ENCODE measurements around the gene RUNDC3A.
"Not testable (repeated sequence)": the region's sequence is repeated elsewhere in the genome, so short reads cannot be mapped to it uniquely, and the experiment has no call there.

Gene RUNDC3A

DNA sequence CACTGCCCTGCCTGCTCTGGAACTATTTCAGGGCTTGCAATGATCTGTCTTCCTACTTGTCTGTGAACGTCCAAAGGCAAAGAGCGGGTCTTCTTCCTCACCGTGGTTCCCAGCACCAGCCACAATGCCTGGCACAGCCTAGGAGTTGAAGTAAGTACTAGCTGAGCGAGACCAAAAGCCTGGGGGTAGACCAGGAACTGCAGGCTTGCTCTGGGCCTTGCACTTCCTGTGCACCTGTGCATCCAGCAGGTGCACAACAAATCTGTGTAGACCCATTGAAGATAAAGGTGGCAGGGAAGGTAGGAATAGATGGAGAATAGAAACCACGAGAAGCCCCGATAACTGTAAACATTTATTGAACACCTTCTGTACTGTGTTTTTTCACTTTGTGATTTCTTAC is 50.6 kb downstream of the RUNDC3A start:
- no peak for DNase-seq (ENCODE audit: low read depth)

DNA sequence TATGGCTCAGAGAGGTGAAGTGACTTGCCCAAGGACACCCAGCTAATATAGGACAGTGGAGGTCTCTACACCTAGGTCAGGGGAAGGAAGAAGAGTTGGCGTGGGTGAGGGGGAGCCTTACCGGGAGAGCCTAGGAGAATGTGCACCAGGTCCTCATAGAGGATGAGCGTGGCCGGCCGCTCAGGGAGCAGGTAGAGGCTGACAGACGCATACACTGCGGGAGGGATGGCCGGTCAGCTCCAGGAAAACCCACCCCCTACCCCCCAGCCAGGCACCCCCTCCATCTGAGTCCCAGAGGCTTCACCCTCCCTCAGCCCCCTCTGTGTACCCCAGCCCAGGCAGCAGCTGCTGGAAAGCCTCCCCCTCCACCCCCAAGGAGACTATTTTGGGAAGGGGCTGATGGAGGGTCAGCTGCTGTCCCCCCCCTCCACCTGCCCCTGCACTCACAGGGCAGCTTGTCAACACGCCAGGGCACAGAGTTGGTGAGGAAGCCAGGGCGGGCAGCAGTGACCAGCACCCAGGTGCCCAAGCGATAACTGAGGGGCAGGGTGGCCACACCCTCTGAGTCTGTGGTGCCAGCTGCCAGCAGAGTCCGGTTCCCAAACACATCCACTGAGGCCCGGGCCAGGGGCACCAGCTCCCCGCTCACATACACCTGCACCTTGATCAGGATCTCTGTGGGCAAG is 51.2 kb downstream of the RUNDC3A start:
- DNase-seq (ENCODE audit: low read depth): no peak

DNA sequence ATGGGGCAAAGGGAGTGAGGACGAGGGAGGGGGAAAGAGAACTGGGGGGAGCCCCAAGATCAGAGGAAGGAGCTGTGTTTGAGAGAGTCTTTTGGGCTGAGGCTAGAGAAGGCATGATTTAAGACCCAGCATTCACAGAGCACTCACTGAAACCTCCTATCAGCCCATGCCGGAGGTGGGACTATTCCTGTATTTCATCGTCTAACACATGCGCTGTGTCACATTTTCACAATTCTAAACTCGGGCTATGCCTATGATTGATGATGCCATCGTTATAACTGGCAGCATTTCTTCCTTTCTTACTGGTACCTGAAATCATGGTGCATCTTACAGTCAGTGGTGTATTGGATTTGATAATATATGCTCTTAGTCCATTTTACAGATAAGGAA is 51.7 kb downstream of the RUNDC3A start:
- DNase-seq (ENCODE audit: low read depth): no peak

DNA sequence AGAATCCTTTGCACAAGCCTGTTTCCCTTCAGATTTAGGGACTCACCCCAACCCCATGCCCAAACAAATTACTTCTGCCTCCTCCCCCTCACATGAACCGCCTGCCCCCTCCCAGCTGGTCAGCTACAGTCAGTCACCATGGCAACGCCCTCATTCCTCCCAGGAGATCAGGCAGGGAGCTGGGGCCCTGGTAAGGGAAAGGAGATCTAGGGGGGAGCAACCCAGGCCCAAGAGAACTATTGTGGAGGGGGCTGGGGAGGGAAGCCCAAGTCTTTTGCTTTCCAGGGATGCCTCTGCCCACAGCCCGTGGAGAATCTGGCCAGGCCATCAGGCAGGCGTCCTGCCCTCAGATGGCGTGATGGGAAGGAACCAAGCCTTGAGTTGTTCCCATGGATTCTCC is 52.4 kb downstream of the RUNDC3A start:
- DNase-seq (ENCODE audit: low read depth): peak; percentile 75

DNA sequence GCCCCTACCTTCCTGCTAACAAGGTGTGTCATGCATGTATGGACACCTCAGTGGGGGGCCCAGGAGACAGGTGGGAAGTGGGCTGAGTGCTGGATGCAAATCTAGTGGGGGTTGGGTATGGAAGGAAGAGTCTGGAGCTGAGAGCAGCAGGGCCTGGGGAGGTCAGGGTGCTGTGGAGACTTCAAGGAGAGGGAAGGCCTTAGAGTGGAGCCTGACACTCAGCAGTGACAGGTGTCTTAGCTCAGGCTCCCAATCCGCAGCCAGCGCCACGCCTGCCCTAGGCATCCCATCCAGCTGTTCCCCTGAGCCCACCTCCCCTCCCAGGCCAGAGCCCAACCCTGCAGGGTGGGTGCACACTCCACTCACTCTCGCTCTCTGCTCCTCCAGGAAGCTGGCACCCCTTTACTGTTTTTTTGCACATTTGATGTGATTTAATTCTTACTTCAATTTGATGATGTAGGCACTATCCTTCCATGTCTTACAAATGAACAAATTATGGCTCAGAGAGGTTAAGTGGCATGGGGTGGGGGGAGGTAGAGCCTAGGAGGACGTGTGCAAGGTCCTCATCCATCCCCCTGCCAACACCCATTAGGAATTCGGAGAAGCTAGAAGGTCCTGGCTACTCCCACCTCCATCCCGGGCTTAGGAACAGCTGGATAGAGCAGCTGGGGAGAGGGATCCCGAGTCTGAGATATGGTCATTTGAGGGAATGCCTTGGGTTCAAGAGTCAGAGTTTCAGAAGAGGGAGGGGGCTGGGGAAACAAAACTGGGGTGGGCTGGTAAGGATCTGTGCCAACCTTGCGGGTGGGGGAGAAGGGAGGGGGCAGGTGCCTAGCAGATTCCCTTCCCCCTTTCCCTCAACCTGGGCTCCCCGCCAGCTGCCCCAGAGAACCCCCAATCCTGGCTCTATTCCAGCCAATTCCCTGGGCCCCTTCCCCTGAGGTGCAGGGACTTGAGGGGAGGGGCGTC is 53.2 kb downstream of the RUNDC3A start:
- DNase-seq (ENCODE audit: low read depth): no peak

DNA sequence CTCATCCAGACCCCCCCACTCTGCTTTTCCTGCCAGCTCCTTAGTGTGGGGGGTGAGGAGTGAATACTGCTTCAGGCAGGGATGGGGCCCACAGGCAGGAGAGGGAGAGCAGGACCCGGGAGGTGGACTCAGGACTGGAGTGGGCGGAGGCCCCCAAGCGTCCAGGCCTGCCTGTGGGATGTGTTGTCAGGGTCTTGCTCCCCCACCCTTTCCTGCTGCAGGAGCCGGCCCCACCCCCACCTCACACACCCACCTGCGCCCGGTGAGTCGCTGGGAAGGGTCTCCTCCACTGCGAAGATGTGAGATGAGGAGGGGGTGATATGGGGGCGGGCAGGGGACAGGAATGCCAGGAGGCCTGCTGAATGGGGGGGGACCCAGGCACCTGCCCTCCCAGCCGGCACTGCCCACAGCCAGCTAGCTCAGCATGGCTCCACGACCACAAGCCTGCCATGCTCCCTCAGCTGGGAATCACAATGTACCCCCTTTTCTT is 54.1 kb downstream of the RUNDC3A start:
- no peak for DNase-seq (ENCODE audit: low read depth)

DNA sequence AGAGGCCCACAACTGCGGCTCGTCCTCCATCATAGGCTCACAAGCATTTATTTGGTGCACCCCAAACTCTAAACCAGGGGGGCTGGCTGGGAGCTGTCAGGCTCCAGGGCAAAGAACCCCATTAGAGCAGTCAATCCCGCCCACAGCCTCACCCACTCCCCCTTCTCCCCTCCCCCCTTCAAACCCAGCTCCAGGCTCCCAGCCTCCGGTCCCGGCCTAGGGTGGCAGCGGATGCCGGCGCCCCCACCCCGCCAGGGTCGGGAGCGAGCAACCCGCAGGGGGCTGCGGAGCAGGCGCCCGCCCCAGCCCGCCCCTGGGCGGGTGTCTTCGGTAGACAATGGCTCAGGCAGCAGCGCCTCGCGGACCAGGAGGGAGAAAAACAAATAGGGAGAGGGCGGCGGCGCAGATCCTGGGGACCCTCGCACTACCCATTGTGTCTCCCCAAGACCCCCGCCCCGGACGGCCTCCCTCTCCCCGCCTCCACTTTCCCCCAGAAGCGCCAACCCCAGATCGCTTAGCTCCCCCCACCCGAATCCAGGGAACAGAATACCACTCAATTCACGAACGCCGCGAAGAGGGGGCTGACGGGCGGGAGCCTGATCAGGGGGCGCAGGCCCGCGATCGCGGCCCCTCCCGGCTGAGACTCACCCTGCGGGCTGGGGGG is 54.7 kb downstream of the RUNDC3A start:
- DNase-seq (ENCODE audit: low read depth): no peak

DNA sequence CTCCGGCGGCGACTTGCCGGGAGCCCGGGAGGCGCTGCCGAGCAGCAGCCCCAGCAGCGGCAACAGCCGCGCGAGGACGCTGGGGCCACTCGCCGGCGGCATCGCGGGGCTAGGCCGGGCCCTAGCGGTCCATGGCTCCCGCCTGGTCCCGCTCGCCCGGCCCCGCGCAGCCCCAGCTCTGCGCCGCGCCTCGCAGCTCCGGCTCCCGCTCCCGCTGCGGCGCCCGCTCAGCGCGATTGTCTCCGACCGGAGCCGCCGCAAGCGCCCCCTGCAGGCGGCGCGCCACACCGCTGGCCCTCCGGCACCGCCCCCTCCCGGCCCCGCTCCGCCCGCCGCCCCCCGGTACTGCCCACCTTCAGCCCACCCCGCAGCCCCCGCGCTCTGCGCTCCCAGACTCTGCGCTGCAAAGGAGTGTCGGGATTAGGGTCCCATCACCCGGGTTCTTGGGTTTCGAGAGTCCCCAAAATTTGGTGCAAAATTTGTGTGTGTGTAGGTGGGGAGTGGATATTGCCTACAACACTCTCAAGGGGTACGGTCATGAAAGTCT is 55.3 kb downstream of the RUNDC3A start, which contains the start of gene FAM171A2:
Gene FAM171A2 (minus strand): TSS at position 241 of the 547 bp plus-strand sequence. CDS start 139 bp downstream, at position 102.
- no peak for DNase-seq (ENCODE audit: low read depth)

DNA sequence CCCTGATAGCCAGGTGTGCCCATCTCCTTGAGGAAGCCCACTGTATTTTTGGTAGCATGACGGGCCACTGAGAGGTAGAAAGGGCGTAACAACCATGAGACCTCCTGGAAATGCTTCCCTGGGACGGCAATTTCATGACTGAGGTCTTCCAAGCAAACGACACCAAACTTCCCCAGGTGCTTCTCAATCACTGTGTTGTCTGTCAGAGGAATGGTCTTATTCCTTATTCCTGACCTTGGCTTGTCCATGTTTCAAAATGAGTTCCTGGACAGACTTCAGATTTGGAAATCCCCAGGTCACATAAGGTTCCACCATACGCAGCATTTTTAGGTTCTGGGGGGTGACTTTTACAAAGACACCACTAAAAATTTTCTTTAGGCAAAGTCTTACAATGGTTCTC is 56.6 kb downstream of the RUNDC3A start:
- DNase-seq (ENCODE audit: low read depth): not testable (repeated sequence)

DNA sequence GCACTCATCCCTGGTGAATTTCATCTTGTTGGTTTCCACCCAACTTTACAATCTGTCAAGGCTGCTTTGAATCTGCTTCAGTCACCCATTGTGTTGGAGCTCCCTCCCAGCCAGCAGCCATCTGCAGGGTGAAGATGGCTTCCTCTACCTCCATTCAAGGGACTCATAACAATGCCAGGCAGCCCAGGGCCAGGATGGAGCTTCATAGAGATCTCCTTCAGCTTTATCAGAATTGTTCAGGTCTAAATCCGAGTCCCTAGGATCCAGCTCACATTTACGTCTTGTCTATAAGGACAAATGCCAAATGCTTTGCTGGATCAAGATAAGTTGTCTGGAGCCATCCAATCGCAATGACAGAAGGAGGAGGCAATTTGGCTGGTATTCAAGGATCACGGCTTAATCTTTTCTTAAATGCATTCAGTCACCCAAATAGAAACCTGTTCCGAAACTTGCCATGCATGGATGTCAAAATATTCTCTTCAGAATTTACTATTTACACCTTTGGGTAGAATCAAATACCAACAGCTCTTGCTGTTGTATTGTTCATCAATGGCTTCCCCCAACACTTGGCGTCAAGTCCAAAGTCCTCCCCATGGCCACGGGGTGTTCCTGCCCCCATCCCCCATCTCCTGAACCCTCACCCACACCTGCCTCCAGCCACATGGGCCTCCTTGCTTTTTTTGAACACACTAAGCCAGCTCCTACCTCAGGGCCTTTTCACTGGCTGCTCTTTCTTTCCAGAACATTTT is 59.0 kb downstream of the RUNDC3A start:
- no peak for DNase-seq (ENCODE audit: low read depth)
